GM19468 (cell line): ENCODE results near the gene ANKLE1.
A peak's percentile ranks its signal among the peaks of the same experiment; 100 is the strongest.
"Not testable (repeated sequence)": the region's sequence is repeated elsewhere in the genome, so short reads cannot be mapped to it uniquely, and the experiment has no call there.

ENCODE experiments used
- ATAC-seq: cut with Tn5 transposase; IDR thresholded peaks from one replicate; pipeline ENCODE4 v1.9.1; 2021; ENCODE audit warnings: mild to moderate bottlenecking, moderate library complexity, moderate number of reproducible peaks; ENCODE audit not compliant: unreplicated experiment; ENCODE audit errors: extremely low read depth

The ANKLE1 gene

DNA sequence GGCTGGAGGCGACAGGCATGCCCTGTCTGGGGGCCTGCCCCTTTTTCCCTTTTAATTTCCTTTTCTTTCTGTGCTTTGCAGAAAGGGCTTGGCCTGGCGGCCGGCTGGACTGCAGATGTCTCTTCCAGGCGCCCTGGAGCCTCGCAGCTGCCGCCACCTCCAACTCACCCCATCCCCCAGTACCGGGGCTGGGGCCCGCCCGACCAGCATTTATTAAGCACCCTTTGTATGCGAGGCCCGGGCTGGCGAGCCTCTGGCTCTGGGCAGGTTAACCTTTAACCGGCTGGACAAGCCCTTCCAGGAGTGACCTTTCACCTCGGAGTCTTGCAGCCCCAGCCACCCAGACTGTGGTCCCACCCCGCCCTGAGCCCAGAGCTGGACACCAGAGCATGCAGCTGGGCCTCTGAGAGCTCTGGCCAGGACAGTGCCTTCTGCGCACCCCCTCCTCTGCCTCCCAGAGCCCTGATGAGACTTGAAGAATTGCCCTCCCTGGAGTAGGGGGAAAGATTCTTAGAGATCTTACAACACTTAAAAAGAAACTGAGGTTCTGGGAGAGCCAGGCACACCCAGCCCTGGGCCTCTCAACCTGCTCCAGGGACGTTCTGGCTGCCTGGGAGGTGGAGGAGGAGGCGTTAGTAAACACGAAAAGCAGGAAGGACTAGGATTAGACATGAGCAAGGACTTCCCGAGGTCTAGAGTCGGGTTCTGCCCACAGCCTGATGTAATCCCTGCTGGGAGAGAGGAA is 34.8 kb upstream of the ANKLE1 start:
- ATAC-seq: no peak

DNA sequence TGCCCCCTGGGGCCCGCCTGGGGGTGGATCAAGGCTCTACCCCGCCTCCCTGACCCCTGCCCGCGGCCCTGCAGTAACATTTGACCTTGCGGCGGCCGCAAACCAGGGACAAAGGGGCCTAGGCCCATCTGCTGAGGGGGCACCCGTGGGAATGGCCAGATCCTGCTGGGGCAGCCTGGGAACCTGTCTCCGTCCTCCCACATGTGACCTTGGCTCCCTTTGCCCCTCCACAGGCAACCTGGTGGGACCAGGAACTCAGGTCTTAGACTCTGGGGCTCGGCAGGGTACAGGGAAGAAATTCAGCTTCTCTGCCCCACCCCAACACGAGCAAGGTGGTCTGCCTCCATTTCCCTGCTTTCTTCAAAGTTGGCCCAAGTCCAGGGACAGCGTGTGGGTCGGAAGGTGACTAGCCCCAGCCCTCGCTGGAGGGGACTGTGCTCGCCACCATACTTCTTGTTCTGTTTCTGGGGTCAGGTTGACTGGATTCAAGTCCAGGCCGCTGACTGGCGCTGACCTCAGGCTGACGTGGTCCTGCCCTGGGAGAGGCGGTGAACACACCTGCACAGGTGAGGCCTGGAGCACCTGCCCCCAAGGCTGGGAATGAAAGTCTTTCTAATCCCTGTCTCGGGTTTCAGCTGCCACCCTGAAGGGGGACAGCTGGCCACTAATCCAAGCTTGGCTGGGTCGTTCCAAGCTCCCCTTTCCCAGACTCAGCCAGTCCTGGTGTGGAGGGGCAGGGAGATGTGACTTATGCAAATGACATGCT is 33.5 kb upstream of the ANKLE1 start:
- ATAC-seq: no peak

DNA sequence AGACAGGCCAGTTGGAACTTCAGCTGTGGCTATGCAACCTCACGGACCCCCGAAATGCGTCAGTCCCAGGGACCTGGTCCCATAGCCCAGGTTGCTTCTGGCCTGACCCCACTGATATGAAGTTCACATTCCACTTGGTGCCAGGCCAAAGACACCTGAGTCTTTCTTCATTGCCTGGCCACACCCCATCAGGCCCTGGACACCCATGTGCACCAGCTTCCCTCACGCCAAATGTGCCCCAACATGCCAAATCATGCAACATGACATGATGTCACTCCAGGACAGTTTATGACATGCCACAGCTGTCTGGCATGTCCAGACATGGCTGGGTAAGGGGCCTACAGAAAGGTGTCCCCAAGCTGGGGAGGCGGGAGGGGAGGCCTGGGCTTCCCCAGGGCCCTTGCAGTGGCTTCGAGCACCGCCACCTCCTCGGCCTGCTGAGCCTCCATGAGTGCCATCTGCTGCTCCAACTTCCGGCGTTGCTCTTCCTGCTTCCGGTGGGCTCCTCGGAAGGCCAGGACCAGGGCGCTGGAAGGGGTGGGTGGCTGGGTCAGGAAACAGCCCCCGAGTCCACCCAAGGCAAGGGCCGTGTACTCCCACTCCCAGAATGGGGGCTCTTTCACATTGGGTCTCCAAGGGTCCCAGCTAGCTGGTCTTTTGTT is 31.7 kb upstream of the ANKLE1 start:
- no peak for ATAC-seq

DNA sequence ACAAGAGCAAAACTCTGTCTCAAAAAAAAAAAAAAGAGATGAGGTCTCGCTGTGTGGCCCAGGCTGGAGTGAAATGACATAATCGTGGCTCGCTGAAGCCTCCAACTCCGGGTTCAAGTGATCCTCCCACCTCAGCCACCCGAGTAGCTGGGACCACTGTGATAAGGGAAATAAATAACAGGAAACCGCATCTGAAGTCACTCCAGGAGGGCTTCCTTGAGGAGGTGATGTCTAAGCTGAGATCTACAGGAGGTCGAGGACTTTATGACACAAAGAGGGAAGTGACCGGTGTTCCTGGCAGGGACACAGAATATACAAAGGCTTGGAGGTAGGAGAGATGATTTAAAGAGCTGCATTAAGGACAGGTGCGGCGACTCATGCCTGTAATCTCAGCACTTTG is 27.1 kb upstream of the ANKLE1 start:
- ATAC-seq: no peak

DNA sequence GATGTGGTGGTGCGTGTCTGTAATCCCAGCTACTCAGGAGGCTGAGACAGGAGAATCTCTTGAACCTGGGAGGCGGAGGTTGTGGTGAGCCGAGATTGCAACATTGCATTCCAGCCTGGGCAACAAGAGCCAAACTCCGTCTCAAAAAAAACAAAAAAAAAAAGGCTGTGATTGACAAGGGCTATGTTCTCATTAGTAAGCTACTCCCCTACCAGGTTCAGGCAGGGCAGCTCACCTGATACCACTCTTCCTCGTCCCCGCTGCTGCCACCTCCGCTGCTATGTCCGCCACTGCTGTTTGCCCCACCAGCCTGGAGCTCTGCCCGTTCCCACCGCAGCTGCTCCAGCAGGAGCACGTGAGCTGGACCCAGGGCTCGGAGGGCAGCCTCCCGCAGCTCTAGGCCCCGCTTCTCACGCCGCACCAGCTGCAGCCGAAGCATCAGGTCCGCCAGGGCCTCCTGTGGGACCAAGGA is 26.5 kb upstream of the ANKLE1 start:
- ATAC-seq: no peak

DNA sequence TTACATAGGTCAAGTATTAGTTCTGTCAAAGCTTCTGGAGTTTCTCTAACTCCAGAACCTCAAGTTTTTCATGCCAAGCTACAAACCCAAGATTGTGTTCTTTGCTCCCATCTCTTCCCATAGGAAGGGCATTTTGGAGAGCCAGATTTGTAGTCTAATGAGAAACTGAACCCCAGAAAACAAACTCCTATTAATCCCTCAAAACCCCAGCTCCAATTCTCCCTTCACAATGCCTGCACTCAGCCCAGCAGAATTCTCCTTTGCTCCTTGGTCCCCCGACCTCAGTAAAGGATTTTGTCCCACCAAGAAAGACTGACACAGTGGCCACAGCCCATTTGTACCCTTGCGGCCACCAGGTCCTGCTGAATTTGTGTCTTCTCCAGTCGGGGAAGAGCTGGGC is 25.6 kb upstream of the ANKLE1 start:
- ATAC-seq: no peak

DNA sequence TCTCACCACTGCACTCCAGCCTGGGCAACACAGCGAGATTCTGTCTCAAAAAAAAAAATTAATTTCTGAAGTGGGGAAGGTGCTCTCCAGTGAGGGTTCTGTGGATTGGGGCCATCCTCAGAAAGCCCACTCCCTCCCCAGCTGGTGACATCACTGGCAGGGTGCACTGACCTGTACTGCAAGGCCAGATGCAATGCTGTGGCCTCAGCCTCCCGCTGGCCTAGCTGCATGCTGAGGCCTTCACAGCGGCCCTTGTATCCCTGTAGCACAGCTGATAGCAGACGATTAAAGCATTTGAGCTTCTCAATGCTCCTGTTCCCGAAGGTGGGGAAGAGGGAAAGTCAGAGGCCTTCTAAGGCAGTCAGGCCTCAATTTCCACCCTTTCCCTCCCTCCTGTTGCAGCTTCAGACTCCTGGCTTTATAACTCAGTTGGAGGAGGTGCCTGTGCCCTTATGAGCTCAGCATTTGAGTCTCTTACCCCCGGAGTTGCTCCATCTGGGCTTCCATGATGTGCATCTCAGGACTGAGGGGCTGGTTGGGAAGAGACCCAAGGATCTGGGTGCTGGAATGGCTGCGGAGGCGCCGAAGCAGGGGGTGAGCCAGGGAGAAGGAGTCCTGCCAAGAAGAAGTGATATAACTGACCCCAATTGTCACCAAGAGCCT is 22.5 kb upstream of the ANKLE1 start:
- no peak for ATAC-seq

DNA sequence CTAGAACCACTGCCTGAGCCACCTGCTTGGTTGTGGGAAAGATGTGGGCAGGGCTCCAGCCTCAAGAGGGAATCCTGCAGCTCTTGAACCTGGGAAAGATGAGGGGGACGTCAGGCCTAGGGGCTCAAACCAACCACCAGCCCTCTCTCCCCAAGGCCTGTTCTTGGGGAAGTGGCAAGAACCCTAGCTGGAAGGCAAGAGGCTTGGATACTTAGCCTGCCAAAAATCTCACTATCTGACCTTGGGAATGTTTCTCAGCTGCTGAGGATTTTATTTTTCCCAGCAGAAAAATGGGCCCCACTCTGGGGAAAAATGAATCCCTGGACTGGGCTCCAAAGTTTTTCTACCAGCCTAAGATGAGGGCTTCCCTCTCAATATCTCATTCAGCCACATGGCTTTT is 21.8 kb upstream of the ANKLE1 start:
- ATAC-seq: no peak

DNA sequence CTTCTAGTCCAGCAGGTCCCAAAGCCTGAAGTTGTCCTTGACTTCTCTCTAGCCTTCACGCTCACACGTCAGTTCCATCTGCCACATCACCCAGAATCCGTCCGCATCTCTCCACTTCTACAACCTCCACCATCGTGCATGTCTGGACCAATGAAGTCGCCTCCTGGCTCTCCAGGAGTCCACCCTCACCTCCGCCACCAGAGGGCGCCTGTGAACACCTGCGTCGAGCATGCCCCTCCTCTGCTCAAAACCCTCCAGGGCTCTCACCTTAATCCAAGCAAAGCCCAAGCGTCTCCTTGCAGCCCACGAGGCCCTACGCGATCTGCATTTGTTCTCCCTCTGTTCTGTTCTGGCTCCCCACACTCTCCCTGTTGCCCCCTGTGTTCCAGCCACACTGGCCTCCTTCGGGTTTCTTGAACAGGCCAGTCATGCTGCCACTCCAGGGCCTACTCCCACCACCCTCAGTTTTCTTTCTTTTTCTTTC is 20.8 kb upstream of the ANKLE1 start:
- ATAC-seq: no peak

DNA sequence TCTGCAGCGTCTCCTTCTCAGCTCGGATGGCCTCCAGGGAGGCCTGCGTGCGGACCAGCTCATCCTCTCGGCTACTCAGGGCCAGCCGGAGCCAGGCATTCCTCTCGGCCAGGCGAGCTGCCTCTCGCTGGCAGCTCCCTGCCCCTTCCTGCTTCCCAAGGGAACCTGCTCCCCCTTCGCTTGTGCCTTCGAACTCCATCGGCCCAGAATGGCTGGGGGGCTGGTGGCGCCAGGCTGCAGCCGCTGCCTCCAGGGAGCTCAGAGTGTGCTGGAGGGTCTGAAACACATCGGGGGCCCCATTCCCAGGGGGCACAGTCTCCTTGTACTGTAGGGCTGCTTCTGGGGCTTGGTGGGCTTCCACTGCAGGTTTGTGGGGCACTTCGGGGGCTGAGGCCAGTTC is 19.1 kb upstream of the ANKLE1 start:
- ATAC-seq: no peak

DNA sequence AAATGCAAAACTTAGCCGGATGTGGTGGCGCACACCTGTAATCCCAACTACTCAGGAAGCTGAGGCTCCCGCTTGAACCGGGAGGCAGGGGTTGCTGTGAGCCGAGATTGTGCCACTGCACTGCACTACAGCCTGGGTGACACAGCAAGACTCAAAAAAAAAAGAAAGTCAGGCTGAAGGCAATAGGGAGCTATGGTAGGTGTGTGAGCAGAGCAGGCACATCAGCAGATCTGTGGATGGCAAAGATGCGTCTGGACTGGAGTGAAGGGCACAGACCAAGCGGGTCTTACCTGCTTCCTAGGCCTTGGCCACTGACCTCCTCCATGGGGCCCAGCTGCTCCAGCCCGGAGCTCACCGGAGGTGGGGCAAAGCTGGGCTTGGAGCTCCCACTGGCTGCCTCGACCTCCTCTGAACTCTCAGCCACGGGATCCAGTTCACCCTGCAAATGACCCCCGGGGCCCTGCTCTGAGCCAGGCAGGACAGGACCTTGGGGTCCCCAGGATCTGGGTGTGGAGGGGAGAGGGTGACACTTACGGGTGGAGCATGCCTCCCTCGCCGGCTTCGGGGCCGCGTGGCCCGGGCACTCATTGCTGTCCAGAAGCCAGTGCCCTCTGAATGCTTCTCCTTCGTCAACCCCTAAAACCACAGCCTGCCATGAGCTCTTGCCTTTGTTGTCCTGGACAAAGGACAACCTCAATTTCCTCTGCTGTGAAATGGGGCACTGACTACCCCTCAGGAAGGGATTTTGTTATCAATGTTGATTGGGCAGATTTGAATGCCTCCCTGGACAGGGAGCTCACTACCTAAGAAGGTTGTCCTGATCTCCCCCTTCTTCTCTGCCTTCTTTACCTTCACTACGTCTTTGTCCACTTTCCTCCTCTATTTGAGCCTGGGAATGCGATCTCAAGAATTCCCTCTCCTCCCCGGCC is 17.7 kb upstream of the ANKLE1 start:
- ATAC-seq: no peak

DNA sequence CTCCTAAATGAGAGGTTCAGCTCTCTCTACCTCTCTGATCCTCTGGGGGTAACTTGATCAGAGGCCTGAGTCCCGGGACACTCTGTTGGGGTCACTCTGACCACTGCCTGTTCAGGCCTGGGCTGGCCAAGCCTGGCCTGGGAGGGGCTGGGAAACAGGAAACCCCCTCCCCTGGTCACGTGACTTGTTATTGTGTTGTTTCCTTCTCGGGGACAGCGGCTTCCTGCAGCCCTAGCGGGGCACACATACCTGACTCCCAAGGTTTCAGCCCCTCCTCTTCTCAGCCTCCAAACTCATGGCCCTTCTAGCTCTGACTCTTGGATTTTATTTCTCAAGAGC is 17.1 kb upstream of the ANKLE1 start, which contains the start of gene USHBP1:
TSS of gene USHBP1 (minus strand) at position 105 of the 339 bp plus-strand sequence. CDS start 446 bp downstream, outside the sequence.
- ATAC-seq: no peak

DNA sequence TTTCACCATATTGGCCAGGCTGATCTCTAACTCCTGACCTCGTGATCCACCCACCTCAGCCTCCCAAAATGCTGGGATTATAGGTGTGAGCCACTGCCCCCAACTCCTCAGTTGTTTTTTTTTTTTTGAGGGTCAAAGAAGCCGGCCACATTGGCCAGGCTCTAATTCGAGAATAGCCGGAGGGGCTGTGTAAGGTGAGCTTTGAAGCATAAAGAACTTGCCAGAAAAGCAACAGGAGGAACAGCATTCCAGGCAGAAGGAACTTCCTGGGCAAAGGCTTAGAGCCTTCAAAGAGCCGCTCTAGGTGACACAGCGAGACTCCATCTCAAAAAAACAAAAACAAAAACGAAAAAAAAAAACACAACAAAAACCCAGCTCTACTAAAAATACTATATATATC is 15.7 kb upstream of the ANKLE1 start:
- ATAC-seq: no peak

DNA sequence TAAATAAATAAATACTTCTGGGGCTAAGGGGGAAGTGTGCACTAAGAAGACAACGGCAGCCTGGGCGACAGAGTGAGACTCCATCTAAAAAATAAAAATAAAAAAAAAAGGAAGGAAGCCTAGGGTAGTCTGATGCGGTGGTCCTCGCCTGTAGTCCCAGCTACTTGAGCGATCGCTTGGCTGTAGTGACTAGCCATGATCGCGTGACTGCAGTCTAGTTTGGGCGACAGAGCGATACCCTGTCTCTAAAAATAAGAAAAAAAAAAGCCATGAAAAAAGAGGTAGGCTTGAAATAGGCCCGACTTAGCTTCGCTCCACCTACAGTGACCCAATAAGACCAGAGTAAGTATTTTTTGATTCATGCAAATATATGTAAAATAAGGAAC is 15.1 kb upstream of the ANKLE1 start:
- no peak for ATAC-seq

DNA sequence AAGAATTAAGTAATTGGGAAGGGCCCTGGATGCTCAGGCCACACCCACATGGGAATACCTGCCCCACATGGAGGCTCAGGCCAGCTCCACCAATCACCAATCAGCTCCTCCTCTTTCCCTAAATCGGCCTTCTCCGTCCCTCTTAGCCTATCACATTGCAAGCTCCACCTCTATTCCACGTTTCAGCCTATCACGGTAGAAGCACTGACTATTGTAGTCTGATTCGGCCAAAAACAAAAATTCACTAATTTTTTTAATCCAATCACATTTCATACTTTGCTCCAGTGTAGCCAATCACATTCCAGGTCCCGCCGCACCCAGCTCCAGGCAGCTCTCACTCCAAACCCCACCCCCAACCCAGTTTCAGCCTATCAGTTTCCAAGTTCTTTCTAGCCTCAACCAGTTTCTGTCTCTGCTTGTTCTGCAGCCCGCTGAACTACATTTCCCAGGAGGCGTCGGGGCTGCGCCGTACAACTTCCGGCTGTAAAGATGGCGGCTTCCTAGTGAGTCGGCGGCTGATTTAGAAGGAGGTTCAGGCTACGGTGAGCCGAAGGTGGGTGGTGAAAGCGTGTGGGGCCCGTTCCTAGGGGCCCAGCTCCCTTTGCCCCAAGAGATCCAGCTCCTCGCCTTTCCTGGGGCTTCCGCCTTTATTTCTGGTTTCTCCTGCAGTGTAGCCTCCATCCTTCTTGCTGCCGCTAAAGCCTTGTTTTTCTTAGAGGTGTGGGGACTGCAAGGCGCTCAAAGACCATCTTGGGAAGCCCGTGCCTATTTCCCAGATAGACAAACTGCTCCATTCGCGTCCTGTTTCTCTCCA is 14.5 kb upstream of the ANKLE1 start, which contains the start of gene BABAM1:
TSS of gene BABAM1 (plus strand) at position 469 of the 814 bp plus-strand sequence. CDS start 1,364 bp downstream, outside the sequence.
- ATAC-seq: peak; percentile 82

DNA sequence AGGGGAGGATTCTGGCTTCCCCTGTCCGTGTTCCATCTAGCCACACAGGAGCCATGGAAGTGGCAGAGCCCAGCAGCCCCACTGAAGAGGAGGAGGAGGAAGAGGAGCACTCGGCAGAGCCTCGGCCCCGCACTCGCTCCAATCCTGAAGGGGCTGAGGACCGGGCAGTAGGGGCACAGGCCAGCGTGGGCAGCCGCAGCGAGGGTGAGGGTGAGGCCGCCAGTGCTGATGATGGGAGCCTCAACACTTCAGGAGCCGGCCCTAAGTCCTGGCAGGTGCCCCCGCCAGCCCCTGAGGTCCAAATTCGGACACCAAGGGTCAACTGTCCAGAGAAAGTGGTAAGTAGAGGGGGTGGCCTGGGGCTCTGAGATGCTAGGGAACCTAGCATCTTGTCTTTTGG is 12.9 kb upstream of the ANKLE1 start:
- ATAC-seq: no peak

DNA sequence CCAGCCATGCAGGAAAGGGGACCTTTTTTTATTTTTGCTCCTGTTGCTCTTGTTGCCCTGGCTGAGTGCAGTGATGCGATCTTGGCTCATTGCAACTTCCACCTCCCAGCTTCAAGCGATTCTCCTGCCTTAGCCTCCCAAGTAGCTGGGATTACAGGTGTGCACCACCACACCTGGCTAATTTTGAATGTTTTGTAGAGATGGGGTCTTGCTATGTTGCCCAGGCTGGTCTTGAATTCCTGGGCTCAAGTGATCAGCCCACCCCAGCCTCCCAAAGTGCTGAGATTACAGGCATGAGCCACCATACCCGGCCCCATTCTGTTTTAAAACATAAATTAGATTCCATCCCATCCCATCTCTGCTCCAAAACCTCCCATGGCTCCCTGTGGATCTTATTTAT is 6.8 kb upstream of the ANKLE1 start:
- ATAC-seq: not testable (repeated sequence)

DNA sequence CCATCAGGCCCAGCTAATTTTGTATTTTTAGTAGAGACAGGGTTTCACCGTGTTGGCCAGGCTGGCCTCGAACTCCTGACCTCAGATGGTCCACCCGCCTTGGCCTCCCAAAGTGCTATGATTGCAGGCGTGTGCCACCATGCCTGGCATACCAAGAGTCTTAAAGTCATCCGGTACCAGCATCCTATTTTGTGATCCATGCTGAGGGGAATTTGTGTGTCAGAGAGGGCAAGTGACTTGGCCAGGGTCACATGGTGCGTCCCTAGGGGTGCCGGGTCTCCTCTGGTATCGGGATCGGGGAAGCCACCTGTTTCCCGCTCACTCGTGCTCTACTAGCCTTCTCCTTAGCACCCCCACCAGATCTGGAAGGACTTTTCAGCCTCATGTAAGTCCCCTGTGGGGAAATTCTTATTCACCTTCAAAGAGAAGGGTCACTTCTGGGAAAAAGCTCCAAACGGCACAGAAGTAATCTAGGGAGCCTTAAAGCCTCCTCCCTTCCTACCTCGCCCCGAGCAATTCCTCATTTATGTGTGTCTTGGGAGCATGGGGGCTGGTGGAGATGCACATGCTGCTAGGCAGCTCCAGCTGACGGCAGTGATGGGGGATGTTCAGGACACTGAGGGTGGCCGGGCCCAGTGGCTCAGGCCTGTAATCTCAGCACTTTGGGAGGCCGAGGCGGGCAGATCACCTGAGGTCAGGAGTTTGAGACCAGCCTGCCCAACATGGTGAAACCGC is 6.1 kb upstream of the ANKLE1 start:
- no peak for ATAC-seq
